ENCODE results near the gene NINJ2.
A peak's percentile ranks its signal among the peaks of the same experiment; 100 is the strongest.

The NINJ2 gene

GRCh38 chr12:544941-545635, 118.2 kb downstream of the NINJ2 start:
- DNase-seq = no peak

GRCh38 chr12:544142-544541, 119.1 kb downstream of the NINJ2 start:
- no peak for DNase-seq

- no peak for DNase-seq
Observed at GRCh38 chr12:543114-543451, 120.2 kb downstream of the NINJ2 start.

- DNase-seq = no peak
Observed at GRCh38 chr12:542395-543113, 120.7 kb downstream of the NINJ2 start.

- no peak for DNase-seq
Observed at GRCh38 chr12:541676-542324, 121.4 kb downstream of the NINJ2 start.

- no peak for DNase-seq
Observed at GRCh38 chr12:539540-540310, 123.5 kb downstream of the NINJ2 start.

GRCh38 chr12:538731-539539, 124.3 kb downstream of the NINJ2 start:
- peak; percentile 75 for DNase-seq

GRCh38 chr12:537772-538171, 125.5 kb downstream of the NINJ2 start:
- DNase-seq = no peak

GRCh38 chr12:536751-537245, 126.4 kb downstream of the NINJ2 start:
- DNase-seq = no peak

GRCh38 chr12:535396-535795, 127.8 kb downstream of the NINJ2 start:
- DNase-seq = no peak

GRCh38 chr12:534216-534615, 129.0 kb downstream of the NINJ2 start:
- DNase-seq = no peak

- DNase-seq = no peak
Observed at GRCh38 chr12:533718-534117, 129.5 kb downstream of the NINJ2 start.

- DNase-seq = no peak
Observed at GRCh38 chr12:532908-533565, 130.2 kb downstream of the NINJ2 start.

- DNase-seq = no peak
Observed at GRCh38 chr12:531951-532585, 131.2 kb downstream of the NINJ2 start.

- DNase-seq = no peak
Observed at GRCh38 chr12:530821-531220, 132.4 kb downstream of the NINJ2 start.

GRCh38 chr12:530308-530707, 132.9 kb downstream of the NINJ2 start:
- DNase-seq = no peak

- no peak for DNase-seq
Observed at GRCh38 chr12:527729-528128, 135.5 kb downstream of the NINJ2 start.

- DNase-seq = no peak
Observed at GRCh38 chr12:527241-527640, 136.0 kb downstream of the NINJ2 start.

- DNase-seq = no peak
Observed at GRCh38 chr12:526089-526488, 137.2 kb downstream of the NINJ2 start.

- DNase-seq = no peak
Observed at GRCh38 chr12:524167-524951, 138.9 kb downstream of the NINJ2 start.
